Suprapubic skin (tissue), 4 donors: ENCODE data around the gene SEMA3F. TPM values are rescaled to one million over a fixed set of nuclear protein-coding genes. Genes with fewer than 3 reads are reported as not detected.

ENCODE experiments used
- DNase-seq, 2 donors: peaks; one replicate each; pipeline ENCODE4 v3.0.0-alpha.2; 2019; ENCODE audit warnings: low spot score in 2 of 2
- H3K27ac ChIP-seq: fragments of 200-600 bp; sonication (generic); one replicate; pipeline ENCODE4 v1.5.1; 2019
- H3K27me3 ChIP-seq: fragments of 200-600 bp; sonication (generic); one replicate; pipeline ENCODE4 v1.5.1; 2019
- H3K36me3 ChIP-seq: fragments of 200-600 bp; sonication (generic); one replicate; pipeline ENCODE4 v1.5.1; 2019
- H3K4me1 ChIP-seq: fragments of 200-600 bp; sonication (generic); one replicate; pipeline ENCODE4 v1.5.1; 2019
- H3K4me3 ChIP-seq: fragments of 200-600 bp; sonication (generic); one replicate; pipeline ENCODE4 v1.5.1; 2019; ENCODE audit warnings: mild to moderate bottlenecking
- H3K9me3 ChIP-seq: fragments of 200-600 bp; sonication (generic); one replicate; pipeline ENCODE4 v1.5.1; 2019
- CTCF ChIP-seq, 2 donors: fragments of 200-600 bp in 1 of 2; fragments of 450-650 bp in 1 of 2; sonication (generic) in 1 of 2; IDR thresholded peaks; one replicate each; pipeline ENCODE4 v1.5.1; 2016 to 2019; ENCODE audit warnings: antibody characterized with exemption in 2 of 2, mild to moderate bottlenecking in 1 of 2, moderate library complexity in 1 of 2
- EP300 ChIP-seq: sonication (generic); formaldehyde crosslinking; IDR thresholded peaks from one replicate; pipeline ENCODE4 v1.6.1; 2017; ENCODE audit warnings: antibody characterized with exemption
- POLR2A ChIP-seq, 2 donors: fragments of 450-650 bp; IDR thresholded peaks; one replicate each; pipeline ENCODE4 v1.6.1; 2017; ENCODE audit warnings: antibody characterized with exemption in 2 of 2, mild to moderate bottlenecking in 2 of 2, moderate library complexity in 2 of 2
- POLR2AphosphoS5 ChIP-seq, 3 donors: sonication (generic); formaldehyde crosslinking; IDR thresholded peaks; one replicate each; pipeline ENCODE4 v1.6.1; 2017; ENCODE audit warnings: antibody characterized with exemption in 3 of 3
- WGBS: methylation state at CpG from one replicate; pipeline ENCODE4 v1.1.5; 2018; 5-methylcytosine and 5-hydroxymethylcytosine counted together
- total RNA-seq, 4 donors: library from RNA; depleted of rRNA; stranded (reverse); fragments of >200 nt; gene quantifications; one replicate each; pipeline ENCODE4 v1.1.0, GENCODE V29; 2016

The SEMA3F gene
- total RNA-seq, 4 donors from 2014 or later: 123 to 188 (median 130) TPM

DNA sequence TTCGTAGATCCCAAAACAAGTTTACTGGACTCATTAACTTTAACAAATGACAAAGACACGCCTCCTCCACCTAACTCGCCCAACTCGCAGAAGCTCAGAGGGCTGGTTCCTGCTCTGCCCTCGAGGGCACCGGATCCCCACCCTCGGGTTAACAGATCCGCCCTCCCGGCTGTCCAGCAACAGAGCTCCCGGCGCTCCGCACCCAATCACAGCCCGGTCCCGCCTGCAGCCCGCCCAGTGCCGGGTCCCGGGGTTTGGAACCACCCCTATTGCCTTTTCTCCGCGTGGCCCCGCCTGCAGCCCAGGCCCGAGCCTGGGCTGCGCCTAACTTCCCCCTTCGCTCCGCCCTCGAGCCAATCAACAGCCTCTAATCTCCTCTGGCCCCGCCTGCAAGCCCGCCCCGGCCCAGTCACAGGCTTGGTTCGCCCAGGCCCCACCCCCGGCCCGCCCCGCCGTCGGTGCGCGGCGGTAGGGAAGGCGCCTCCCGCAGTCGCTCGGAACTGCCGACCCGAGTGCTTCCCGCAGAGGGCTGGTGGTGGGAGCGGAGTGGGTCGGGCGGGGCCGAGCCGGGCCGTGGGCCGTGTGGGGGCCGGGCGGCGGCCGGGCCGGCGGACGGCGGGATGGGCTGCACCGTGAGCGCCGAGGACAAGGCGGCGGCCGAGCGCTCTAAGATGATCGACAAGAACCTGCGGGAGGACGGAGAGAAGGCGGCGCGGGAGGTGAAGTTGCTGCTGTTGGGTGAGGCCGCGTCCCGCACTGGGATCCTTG lies 80.8 kb downstream of the SEMA3F start, which contains the start of gene GNAI2:
Gene GNAI2 (plus strand): TSS at position 489 of the 768 bp plus-strand sequence. CDS start 132 bp downstream, at position 621.
- Histone ChIP-seq H3K27ac (peak within 1 kb of the TSS; percentile 85), H3K27me3 (no peaks in the 10 kb centered on the region), H3K36me3 (peaks cover 5% of the 10 kb centered on the region), H3K9me3 (no peaks in the 10 kb centered on the region), H3K4me1 (peaks cover 59% of the 10 kb centered on the region), H3K4me3 (peak within 1 kb of the TSS; percentile 76)
- DNase-seq: peak; percentile 99
- TF ChIP-seq EP300: no peak
- peak; percentile 66 to 97 for TF ChIP-seq POLR2A (IDR thresholded peaks at IDR 0.05)
- no peak for TF ChIP-seq CTCF (IDR thresholded peaks at IDR 0.05)
- peak in 2 of 3 donors; percentile 30 to 64 for TF ChIP-seq POLR2AphosphoS5 (IDR thresholded peaks at IDR 0.05)
- WGBS: 1% methylated on average over 15 of the region's 75 CpGs

DNA sequence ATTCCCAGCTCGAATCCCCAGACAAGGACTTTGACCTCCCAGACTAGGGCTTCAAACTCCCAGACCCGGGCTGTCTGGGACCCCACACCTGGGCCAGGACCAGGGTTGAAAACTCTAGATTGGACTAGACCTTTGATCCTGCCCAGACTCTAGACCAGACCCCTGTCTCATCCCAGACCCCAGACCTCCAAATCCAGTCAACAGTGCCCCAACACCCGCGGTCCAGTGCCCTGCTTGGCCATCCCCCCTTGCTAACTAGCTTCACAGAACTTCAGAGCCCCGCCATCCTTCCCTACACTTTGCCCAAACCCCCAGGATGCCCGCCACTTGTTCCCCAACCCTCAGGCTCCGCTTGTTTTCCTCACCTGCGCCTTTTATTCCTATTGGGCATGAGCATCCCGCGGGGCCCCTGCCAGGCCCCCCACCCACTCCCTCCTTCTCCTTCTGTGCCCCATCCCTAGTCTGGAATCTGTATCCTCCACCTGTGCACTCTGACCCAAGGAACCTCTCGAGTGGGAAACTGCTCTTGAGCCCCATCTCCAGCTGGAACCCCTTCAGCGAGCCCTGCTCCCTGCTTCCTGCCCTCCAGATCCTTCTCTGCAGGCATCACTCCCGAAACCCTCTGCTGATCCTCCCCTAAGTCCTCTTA lies 81.5 kb downstream of the SEMA3F start:
- Histone ChIP-seq H3K27me3 (no peaks in the 10 kb centered on the region), H3K4me1 (peaks cover 66% of the 10 kb centered on the region), H3K36me3 (peaks cover 5% of the 10 kb centered on the region), H3K9me3 (no peaks in the 10 kb centered on the region), H3K27ac (peak overlapping the region; percentile 85), H3K4me3 (peak overlapping the region; percentile 76)
- DNase-seq: no peak
- 1% methylated on average over 12 of the region's 13 CpGs for WGBS
- TF ChIP-seq POLR2AphosphoS5 (IDR thresholded peaks at IDR 0.05) (no peak), POLR2A (IDR thresholded peaks at IDR 0.05) (no peak), EP300 (no peak), CTCF (IDR thresholded peaks at IDR 0.05) (no peak)

DNA sequence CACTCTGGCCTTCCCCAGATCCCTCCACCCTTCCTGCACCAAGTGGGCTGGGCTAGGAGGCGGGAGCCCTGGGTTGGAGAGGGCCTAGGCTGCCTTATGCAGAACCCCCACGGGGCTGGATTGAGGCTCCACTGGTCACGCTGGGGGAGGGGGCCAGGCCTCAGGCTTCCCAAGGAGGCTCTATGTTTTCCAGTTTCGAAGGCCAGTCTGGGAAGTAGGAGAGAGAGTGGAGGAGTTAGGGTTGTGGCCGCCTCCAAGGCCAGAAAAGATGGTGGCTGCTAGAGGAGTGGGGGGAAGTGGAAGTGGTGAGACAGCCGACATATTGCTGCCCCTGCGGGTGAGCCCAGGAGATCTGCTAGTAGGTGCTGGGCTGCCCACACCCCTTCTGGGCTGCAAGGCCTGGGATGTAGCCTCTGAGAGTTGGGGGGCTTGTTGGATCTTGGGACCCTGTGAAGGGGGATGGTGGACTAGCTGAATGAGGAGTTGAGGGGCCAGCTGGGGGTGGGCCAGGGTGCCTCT lies 82.1 kb downstream of the SEMA3F start:
- WGBS: 8% methylated on average over 7 of the region's 7 CpGs
- Histone ChIP-seq H3K4me1 (peaks cover 72% of the 10 kb centered on the region), H3K27ac (peak overlapping the region; percentile 85), H3K27me3 (no peaks in the 10 kb centered on the region), H3K9me3 (no peaks in the 10 kb centered on the region), H3K36me3 (peaks cover 5% of the 10 kb centered on the region), H3K4me3 (peak overlapping the region; percentile 76)
- no peak for DNase-seq
- no peak for TF ChIP-seq POLR2A (IDR thresholded peaks at IDR 0.05)
- TF ChIP-seq EP300: no peak
- TF ChIP-seq CTCF (IDR thresholded peaks at IDR 0.05): no peak
- TF ChIP-seq POLR2AphosphoS5 (IDR thresholded peaks at IDR 0.05): no peak

GRCh38 chr3:50237754-50238548 lies 82.8 kb downstream of the SEMA3F start:
- no peaks in the 10 kb centered on the region for H3K9me3 ChIP-seq
- DNase-seq: peak; percentile 92 to 96
- H3K4me3 ChIP-seq: peak overlapping the region; percentile 76
- H3K27me3 ChIP-seq: no peaks in the 10 kb centered on the region
- TF ChIP-seq CTCF (IDR thresholded peaks at IDR 0.05) (no peak), POLR2AphosphoS5 (IDR thresholded peaks at IDR 0.05) (peak in 2 of 3 donors; percentile 64 to 67), POLR2A (IDR thresholded peaks at IDR 0.05) (peak in 1 of 2 donors; percentile 40), EP300 (no peak)
- peaks cover 5% of the 10 kb centered on the region for H3K36me3 ChIP-seq
- H3K27ac ChIP-seq: peak overlapping the region; percentile 85
- peaks cover 80% of the 10 kb centered on the region for H3K4me1 ChIP-seq
- WGBS: 0% methylated on average over 8 of the region's 31 CpGs
